ENCODE measurements around the gene NGDN. TPM values are rescaled to one million over a fixed set of nuclear protein-coding genes. Genes with fewer than 3 reads are reported as not detected.

NGDN gene
- total and polyA plus RNA-seq, 2 of the 8 experiments (the other 6 are each of a cell fraction or from before 2014, with no cell fraction given): 39.8 to 48.8 TPM

DNA sequence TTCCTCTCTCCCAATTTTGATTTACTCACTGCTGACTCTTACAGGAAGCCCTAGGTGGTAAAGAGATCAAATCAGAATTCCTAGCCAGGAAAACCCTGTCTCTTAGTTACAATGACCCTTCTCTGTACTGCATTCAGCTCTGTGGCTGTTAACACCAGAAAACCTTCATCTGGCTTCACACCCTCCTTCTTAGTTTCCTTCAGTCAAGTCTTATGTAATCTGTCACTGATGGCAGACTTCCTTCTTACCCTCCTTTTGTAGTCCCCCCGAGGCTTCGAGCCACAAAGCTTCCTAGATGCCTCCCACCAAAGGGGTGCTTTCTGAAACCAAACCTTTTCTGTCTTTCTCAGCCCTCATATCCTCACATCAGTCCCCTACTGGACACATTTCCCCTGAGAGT lies 16.5 kb downstream of the NGDN start:
- Histone ChIP-seq H4K8ac (ENCODE audit: extremely low read depth, insufficient read depth, low read length) (no peak overlapping the region), H3K4me3 (ENCODE audit: extremely low read depth in 1 of 4, insufficient read depth in 2 of 4, low read depth in 3 of 4, low read length in 4 of 4) (peak overlapping the region in 1 of 4 experiments; percentile 9; a peak in 1 of 8 replicates), H4K20me1 (replicated peaks in 1 of 2; ENCODE audit: control insufficient read depth in 1 of 2, insufficient read depth in 2 of 2, low read length in 2 of 2) (no peaks in the 10 kb centered on the region), H3K14ac (ENCODE audit: insufficient read length) (no peak overlapping the region), H4K5ac (ENCODE audit: insufficient read length, low read depth, low read length) (no peak overlapping the region), H3K23ac (ENCODE audit: insufficient read length) (no peak overlapping the region), H3K4ac (replicated peaks; ENCODE audit: insufficient read length, low read depth, low read length) (no peak overlapping the region), H2AFZ (ENCODE audit: low read length) (no peak overlapping the region), H3K4me2 (ENCODE audit: insufficient read depth in 1 of 2, low read depth in 2 of 2, low read length in 2 of 2) (peak overlapping the region in 1 of 2 experiments; percentile 52; a peak in 1 of 4 replicates), H2BK12ac (ENCODE audit: low read depth, low read length) (no peak overlapping the region), H2AK5ac (ENCODE audit: low read depth, low read length) (no peak overlapping the region), H3K27me3 (replicated peaks in 1 of 4; ENCODE audit: control insufficient read depth in 3 of 4, extremely low read depth in 1 of 4, insufficient read depth in 3 of 4, low read length in 3 of 4) (peaks cover 0 to 1% (median 0%) of the 10 kb centered on the region in 4 experiments; a peak in 1 of 7 replicates), H2BK120ac (replicated peaks; ENCODE audit: low read depth, low read length) (peak overlapping the region; percentile 48), H4K91ac (replicated peaks; ENCODE audit: insufficient read length, low read length) (peak overlapping the region; percentile 6), H3K27ac (ENCODE audit: low read depth, low read length) (no peak overlapping the region), H3K9ac (replicated peaks in 1 of 4; ENCODE audit: extremely low read depth in 1 of 4, low read depth in 3 of 4, low read length in 3 of 4) (0 out of 7 replicates have a peak overlapping the region, but pooled peaks of 1 of the 4 experiments have one; percentile 12), H3K23me2 (ENCODE audit: low read depth, low read length) (peaks cover 1% of the 10 kb centered on the region; the same call in 1 of the 2 replicates), H3K79me2 (ENCODE audit: control insufficient read depth in 1 of 2, insufficient read depth in 2 of 2, low read length in 2 of 2) (no peaks in the 10 kb centered on the region), H2BK5ac (ENCODE audit: low read depth, low read length) (peak overlapping the region; percentile 41; the same call in 1 of the 2 replicates), H3K56ac (replicated peaks; ENCODE audit: insufficient read length, low read depth, low read length) (no peak overlapping the region), H3K79me1 (ENCODE audit: low read depth, low read length) (no peaks in the 10 kb centered on the region; the same call in 1 of the 2 replicates), H3K9me3 (ENCODE audit: insufficient read depth in 2 of 2, low read depth in 1 of 2, low read length in 1 of 2) (no peaks in the 10 kb centered on the region), H2BK15ac (ENCODE audit: low read length) (no peak overlapping the region; the same call in 1 of the 2 replicates), H3K4me1 (replicated peaks in 1 of 4; ENCODE audit: control insufficient read depth in 3 of 4, insufficient read depth in 4 of 4, low read length in 3 of 4) (peaks cover 14 to 46% (median 36%) of the 10 kb centered on the region in 4 experiments), H2BK20ac (ENCODE audit: low read length) (peak overlapping the region; percentile 17), H3K18ac (ENCODE audit: extremely low read depth, low read length) (peak overlapping the region; percentile 7; the same call in 1 of the 2 replicates), H3K36me3 (ENCODE audit: control insufficient read depth in 2 of 4, insufficient read depth in 4 of 4, low read length in 3 of 4) (no peaks in the 10 kb centered on the region)
- 91% methylated on average over 2 of the region's 2 CpGs; no CpG with 5 or more reads in 1 of the 2 experiments for WGBS, 2 experiments (ENCODE audit: extremely low coverage in 1 of 2, insufficient coverage in 1 of 2, insufficient read length in 1 of 2, insufficient replicate concordance in 2 of 2, low coverage in 1 of 2, low lambda C conversion rate in 2 of 2, missing lambda C conversion rate in 1 of 2)
- POLR2A ChIA-PET (ENCODE audit: partially characterized antibody): interaction anchor here (0.9 to 22.8 kb wide), 10 partner anchors 9 to 66 kb away, joined by 3 to 944 read pairs (median 8); partner anchors contain the start of genes AP1G2, THTPA and ZFHX2
- FAIRE-seq (no peak), DNase-seq (ENCODE audit: low read depth in 1 of 2, low spot score in 2 of 2) (no peak)
- CTCF ChIA-PET (ENCODE audit: partially characterized antibody): interaction anchor here (0.9 to 26.8 kb wide), 6 partner anchors 9 to 93 kb away, joined by 4 to 2092 read pairs (median 5); partner anchors contain the start of genes AP1G2, THTPA and ZFHX2
